Esophagus squamous epithelium (tissue), 5 donors: ENCODE results near the gene FBXO5. TPM values are rescaled to one million over a fixed set of nuclear protein-coding genes. Genes with fewer than 3 reads are reported as not detected.

ENCODE experiments used
- DNase-seq: peaks from one replicate; lab custom pipeline; 2025; lab: John Stamatoyannopoulos, UW
- H3K27ac ChIP-seq, 4 donors: fragments of 200-600 bp; sonication (generic); one replicate each; pipeline ENCODE4 v1.5.1; 2016 to 2019; ENCODE audit warnings: mild to moderate bottlenecking in 1 of 4
- H3K27me3 ChIP-seq, 4 donors: fragments of 200-600 bp; sonication (generic); 1 replicate in 3 of 4; 2 replicates in 1 of 4; pipeline versions ENCODE4 v1.5.1 to v1.6.0; 2017 to 2021; ENCODE audit warnings: antibody characterized with exemption in 1 of 4
- H3K36me3 ChIP-seq, 3 donors: fragments of 200-600 bp; sonication (generic); one replicate each; pipeline ENCODE4 v1.5.1; 2016 to 2019
- H3K4me1 ChIP-seq, 3 donors: fragments of 200-600 bp; sonication (generic); one replicate each; pipeline ENCODE4 v1.5.1; 2017 to 2019
- H3K4me3 ChIP-seq, 4 donors: fragments of 200-600 bp; sonication (generic); 1 replicate in 3 of 4; 2 replicates in 1 of 4; pipeline ENCODE4 v1.5.1; 2016 to 2019; ENCODE audit warnings: mild to moderate bottlenecking in 2 of 4, moderate library complexity in 1 of 4
- H3K9me3 ChIP-seq, 3 donors: fragments of 200-600 bp; sonication (generic); one replicate each; pipeline ENCODE4 v1.5.1; 2016 to 2019
- POLR2A ChIP-seq, 4 donors: fragments of 450-650 bp; IDR thresholded peaks; one replicate each; pipeline ENCODE4 v1.6.1; 2017; ENCODE audit warnings: antibody characterized with exemption in 4 of 4, mild to moderate bottlenecking in 4 of 4, moderate library complexity in 3 of 4
- WGBS, 2 donors: methylation state at CpG; one replicate each; pipeline ENCODE4 v1.1.5; 2018; 5-methylcytosine and 5-hydroxymethylcytosine counted together
- intact Hi-C: fragments of 100-400 bp; cut with DNase I; formaldehyde crosslinking; loops from one replicate; pipeline ENCODE4 v1.15.0; 2022
- total RNA-seq, 4 donors: library from RNA; depleted of rRNA; stranded (reverse); fragments of >200 nt; gene quantifications; one replicate each; pipeline ENCODE4 v1.1.0, GENCODE V29; 2016
- TF ChIP-seq, protein P1 (sequence below), 6 experiments: fragments of 450-650 bp in 4 of 6; fragments of 200-600 bp in 2 of 6; sonication (generic) in 2 of 6; IDR thresholded peaks; one replicate each; pipeline ENCODE4 v1.5.1; 2016 to 2019; ENCODE audit warnings: antibody characterized with exemption in 6 of 6, mild to moderate bottlenecking in 4 of 6, moderate library complexity in 4 of 6
- donor health status: DM: yes; HTN: yes; CAD: no.

FBXO5 gene
- total RNA-seq, 4 donors from 2014 or later: 2.7 to 9.4 (median 7.3) TPM

DNA sequence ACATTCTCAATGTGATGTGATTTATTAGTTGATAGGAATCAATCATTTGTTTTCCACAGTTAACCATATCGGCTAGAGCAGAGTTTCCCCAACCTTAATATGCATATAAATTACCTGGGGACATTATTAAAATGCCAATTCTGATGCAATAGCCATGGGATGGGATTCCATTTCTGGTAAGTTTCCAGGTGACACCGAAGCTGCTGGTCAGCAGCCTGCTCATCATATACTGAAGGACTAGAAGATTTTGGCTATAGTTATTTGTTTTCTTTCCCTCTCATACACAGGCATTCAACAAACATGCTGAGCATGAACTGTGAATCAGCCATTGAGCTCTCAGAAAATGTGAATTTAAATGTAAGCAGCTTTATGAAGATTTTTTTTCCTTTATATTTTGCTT lies 35.8 kb downstream of the FBXO5 start:
- Histone ChIP-seq H3K27me3 (peaks cover 0 to 14% (median 0%) of the 10 kb centered on the region in 4 donors), H3K27ac (no peak overlapping the region), H3K9me3 (no peaks in the 10 kb centered on the region), H3K4me3 (no peak overlapping the region), H3K36me3 (no peaks in the 10 kb centered on the region), H3K4me1 (peaks cover 0 to 8% (median 0%) of the 10 kb centered on the region in 3 donors)
- DNase-seq: no peak
- intact Hi-C loops: loop anchor here (5.0 kb wide), 1 partner anchor 85 kb away; no protein-coding TSS in a partner anchor
- TF ChIP-seq POLR2A (IDR thresholded peaks at IDR 0.05): no peak
- TF ChIP-seq, protein P1, sequence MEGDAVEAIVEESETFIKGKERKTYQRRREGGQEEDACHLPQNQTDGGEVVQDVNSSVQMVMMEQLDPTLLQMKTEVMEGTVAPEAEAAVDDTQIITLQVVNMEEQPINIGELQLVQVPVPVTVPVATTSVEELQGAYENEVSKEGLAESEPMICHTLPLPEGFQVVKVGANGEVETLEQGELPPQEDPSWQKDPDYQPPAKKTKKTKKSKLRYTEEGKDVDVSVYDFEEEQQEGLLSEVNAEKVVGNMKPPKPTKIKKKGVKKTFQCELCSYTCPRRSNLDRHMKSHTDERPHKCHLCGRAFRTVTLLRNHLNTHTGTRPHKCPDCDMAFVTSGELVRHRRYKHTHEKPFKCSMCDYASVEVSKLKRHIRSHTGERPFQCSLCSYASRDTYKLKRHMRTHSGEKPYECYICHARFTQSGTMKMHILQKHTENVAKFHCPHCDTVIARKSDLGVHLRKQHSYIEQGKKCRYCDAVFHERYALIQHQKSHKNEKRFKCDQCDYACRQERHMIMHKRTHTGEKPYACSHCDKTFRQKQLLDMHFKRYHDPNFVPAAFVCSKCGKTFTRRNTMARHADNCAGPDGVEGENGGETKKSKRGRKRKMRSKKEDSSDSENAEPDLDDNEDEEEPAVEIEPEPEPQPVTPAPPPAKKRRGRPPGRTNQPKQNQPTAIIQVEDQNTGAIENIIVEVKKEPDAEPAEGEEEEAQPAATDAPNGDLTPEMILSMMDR (IDR thresholded peaks at IDR 0.05): no peak
- WGBS, 2 donors: 40 to 46% methylated on average over 2 of the region's 2 CpGs

- H3K9me3 ChIP-seq: no peaks in the 10 kb centered on the region
- intact Hi-C loops: loop anchor here (5.0 kb wide), 1 partner anchor 84 kb away; no protein-coding TSS in a partner anchor
- no peaks in the 10 kb centered on the region for H3K36me3 ChIP-seq
- no peak for DNase-seq
- peaks cover 0 to 8% (median 0%) of the 10 kb centered on the region in 3 donors for H3K4me1 ChIP-seq
- H3K27me3 ChIP-seq: peaks cover 0 to 14% (median 0%) of the 10 kb centered on the region in 4 donors
- no peak overlapping the region for H3K4me3 ChIP-seq
- TF ChIP-seq, protein P1 (IDR thresholded peaks at IDR 0.05): no peak
- no peak for TF ChIP-seq POLR2A (IDR thresholded peaks at IDR 0.05)
- 41 to 51% methylated on average over 3 of the region's 3 CpGs for WGBS, 2 donors
- H3K27ac ChIP-seq: no peak overlapping the region
Measured at GRCh38 chr6:152946484-152946883, 36.4 kb downstream of the FBXO5 start.

DNA sequence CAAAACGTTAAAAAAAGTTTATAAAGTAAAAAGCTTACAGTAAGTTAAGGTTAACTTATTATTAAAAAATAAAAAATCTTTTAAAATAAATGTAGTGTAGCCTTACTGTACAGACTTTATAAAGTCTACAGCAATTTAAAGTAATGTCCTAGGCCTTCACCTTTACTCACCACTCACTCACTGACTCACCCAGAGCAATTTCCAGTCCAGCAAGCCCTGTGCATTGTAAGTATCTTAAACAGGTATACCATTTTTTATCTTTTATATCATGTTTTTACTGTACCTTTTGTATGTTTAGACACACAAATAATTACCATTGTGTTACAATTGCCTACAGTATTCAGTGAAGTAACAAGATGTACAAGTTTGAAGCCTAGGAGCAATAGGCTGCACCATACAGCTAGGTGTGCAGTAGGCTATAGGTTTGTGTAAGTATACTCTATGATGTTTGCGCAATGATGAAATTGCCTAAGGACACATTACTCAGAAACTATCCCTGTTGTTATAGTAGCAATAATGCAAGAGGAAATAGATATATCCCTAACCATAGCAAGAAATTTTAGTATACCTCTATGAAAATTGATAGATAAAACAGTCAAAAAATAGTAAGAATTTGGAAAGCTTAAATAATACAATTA lies 39.5 kb downstream of the FBXO5 start:
- Histone ChIP-seq H3K27me3 (peaks cover 0 to 6% (median 0%) of the 10 kb centered on the region in 4 donors), H3K4me3 (no peak overlapping the region), H3K36me3 (no peaks in the 10 kb centered on the region), H3K27ac (no peak overlapping the region), H3K4me1 (peaks cover 0 to 6% (median 0%) of the 10 kb centered on the region in 3 donors), H3K9me3 (no peaks in the 10 kb centered on the region)
- 66 to 72% methylated on average over 2 of the region's 2 CpGs for WGBS, 2 donors
- DNase-seq: no peak
- intact Hi-C loops: no loop called here
- TF ChIP-seq, protein P1 (IDR thresholded peaks at IDR 0.05): no peak
- no peak for TF ChIP-seq POLR2A (IDR thresholded peaks at IDR 0.05)

DNA sequence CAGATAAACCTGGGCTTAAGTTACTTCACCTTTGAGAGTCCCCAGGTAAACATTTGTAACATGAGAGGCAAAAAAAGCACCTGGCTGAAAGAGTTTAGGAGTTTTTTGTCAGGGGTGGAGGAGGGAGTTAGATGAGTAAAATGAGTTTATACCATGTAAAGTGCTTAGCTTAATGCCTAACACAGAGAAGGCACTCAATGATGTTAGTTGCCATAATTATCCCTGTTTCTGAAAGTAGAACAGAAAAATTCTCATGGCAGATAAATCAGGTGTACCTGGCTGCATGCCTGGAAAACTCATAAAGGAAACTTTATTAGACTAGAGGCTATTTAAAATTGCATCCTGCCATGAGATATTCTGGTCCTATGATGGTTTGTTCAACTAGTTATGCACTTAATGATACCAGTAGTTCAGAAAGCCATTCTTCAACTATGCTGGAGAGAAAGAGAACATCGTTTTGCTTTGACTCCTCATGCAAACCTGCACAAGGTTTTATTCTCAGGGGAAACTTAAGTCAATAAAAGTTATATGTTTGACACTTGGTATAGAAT lies 40.4 kb downstream of the FBXO5 start:
- TF ChIP-seq, protein P1 (IDR thresholded peaks at IDR 0.05): no peak
- TF ChIP-seq POLR2A (IDR thresholded peaks at IDR 0.05): no peak
- no peak overlapping the region for H3K27ac ChIP-seq
- no peaks in the 10 kb centered on the region for H3K4me1 ChIP-seq
- intact Hi-C loops: no loop called here
- no peak for DNase-seq
- peaks cover 0 to 5% (median 0%) of the 10 kb centered on the region in 4 donors for H3K27me3 ChIP-seq
- WGBS, 2 donors: 48 to 75% methylated on average over 1 of the region's 1 CpG
- no peaks in the 10 kb centered on the region for H3K36me3 ChIP-seq
- no peak overlapping the region for H3K4me3 ChIP-seq
- no peaks in the 10 kb centered on the region for H3K9me3 ChIP-seq

DNA sequence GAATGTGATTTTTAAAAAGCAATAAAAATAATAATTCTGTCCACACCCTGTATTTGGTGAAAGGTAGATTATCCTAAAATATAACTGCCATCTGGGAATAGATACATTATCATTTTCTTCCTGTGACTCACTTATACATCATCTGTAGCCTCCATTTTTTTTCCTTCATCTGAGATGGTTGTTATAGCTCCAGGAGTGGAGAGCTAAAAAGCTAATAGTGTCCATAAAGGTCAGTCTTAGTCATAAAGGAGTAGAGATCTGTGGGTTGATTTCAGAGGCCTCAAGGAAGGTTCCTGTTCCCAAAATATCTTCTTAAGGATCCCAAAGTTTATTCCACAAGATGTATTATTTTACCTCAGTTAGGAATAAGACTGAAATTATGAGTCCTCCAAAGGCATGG lies 41.1 kb downstream of the FBXO5 start:
- Histone ChIP-seq H3K4me3 (no peak overlapping the region), H3K27me3 (peaks cover 0 to 5% (median 0%) of the 10 kb centered on the region in 4 donors), H3K9me3 (no peaks in the 10 kb centered on the region), H3K27ac (no peak overlapping the region), H3K36me3 (no peaks in the 10 kb centered on the region), H3K4me1 (no peaks in the 10 kb centered on the region)
- intact Hi-C loops: no loop called here
- TF ChIP-seq, protein P1 (IDR thresholded peaks at IDR 0.05): no peak
- no peak for TF ChIP-seq POLR2A (IDR thresholded peaks at IDR 0.05)
- no peak for DNase-seq
